Kidney (tissue), 14 donors: ENCODE results near the gene MUC15. TPM values are rescaled to one million over a fixed set of nuclear protein-coding genes. Genes with fewer than 3 reads are reported as not detected.

Experiments
- DNase-seq, 5 donors: peaks; one replicate each; pipeline ENCODE4 v3.0.0-alpha.2; 2013 to 2020
- FAIRE-seq: peaks from 2 replicates; lab custom pipeline; 2012; peaks lifted over from hg19 to GRCh38; lab: Jason Lieb, UNC
- H3K27ac ChIP-seq, 2 donors: one replicate each; pipeline ENCODE4 v1.7.0; 2013; ENCODE audit warnings: low read depth in 2 of 2, low read length in 2 of 2, inconsistent platforms in 1 of 2
- H3K27me3 ChIP-seq: one replicate; pipeline ENCODE4 v1.7.1; 2013; ENCODE audit warnings: low read length, inconsistent platforms; ENCODE audit not compliant: control insufficient read depth, insufficient read depth
- H3K36me3 ChIP-seq, 3 donors: one replicate each; pipeline versions ENCODE4 v1.7.0 to v1.7.1; 2013; ENCODE audit warnings: low read length in 3 of 3, control low read depth in 1 of 3, inconsistent platforms in 1 of 3; ENCODE audit not compliant: insufficient read depth in 3 of 3, control insufficient read depth in 2 of 3
- H3K4me1 ChIP-seq, 3 donors: one replicate each; pipeline versions ENCODE4 v1.7.0 to v1.7.1; 2013; ENCODE audit warnings: low read length in 3 of 3, inconsistent platforms in 1 of 3, low read depth in 1 of 3; ENCODE audit not compliant: control insufficient read depth in 2 of 3, insufficient read depth in 2 of 3
- H3K4me3 ChIP-seq, 3 donors: one replicate each; pipeline versions ENCODE4 v1.7.0 to v1.8.1; 2013; ENCODE audit warnings: low read length in 3 of 3, control low read depth in 1 of 3, inconsistent platforms in 1 of 3
- H3K9ac ChIP-seq, 3 donors: one replicate each; pipeline versions ENCODE4 v1.7.0 to v1.7.1; 2013; ENCODE audit warnings: low read length in 3 of 3, control low read depth in 1 of 3, inconsistent platforms in 1 of 3
- H3K9me3 ChIP-seq, 3 donors: one replicate each; pipeline versions ENCODE4 v1.7.0 to v1.7.1; 2013; ENCODE audit warnings: low read length in 3 of 3, control low read depth in 1 of 3, inconsistent platforms in 1 of 3; ENCODE audit not compliant: control insufficient read depth in 2 of 3, insufficient read depth in 1 of 3
- intact Hi-C: fragments of 100-400 bp; cut with DNase I; formaldehyde crosslinking; loops from one replicate; pipeline ENCODE4 v1.11.1; 2022
- polyA plus RNA-seq: library from polyadenylated mRNA; stranded (reverse); fragments of 350-450 nt; fragmentation: Illumina TruSeq; extraction: RNeasy Lipid Tissue Mini Kit (QIAGEN cat#74804); gene quantifications from one replicate; pipeline ENCODE4 v1.2.3, GENCODE V29; 2014; ENCODE audit warnings: low read depth, low replicate concordance; ENCODE audit not compliant: insufficient read depth
- total RNA-seq: library from RNA; stranded (reverse); fragmentation: NEBNext Ultra II Directional; extraction: Animal tissue kit (Norgen Biotek cat#: 25700); gene quantifications from one replicate; pipeline ENCODE4 v1.2.1, GENCODE V29; 2021
- TF ChIP-seq, protein P1 (sequence below): IDR thresholded peaks from 3 replicates; pipeline ENCODE4 v1.5.1; 2012; ENCODE audit warnings: mild to moderate bottlenecking, moderate library complexity, borderline replicate concordance; ENCODE audit not compliant: insufficient read depth; ENCODE audit errors: extremely low read depth
- donor health status: control.
- donor health status: control.
- donor health status: control.
- donor health status: control.
- donor health status: control.
- donor health status: DM: yes; HTN: yes; CAD: no.
- donor health status: Normal renal cell carcinoma (clear cell type).

MUC15 gene
- total and polyA plus RNA-seq, 2 donors from 2014 or later: 10.1 to 18.3 TPM

DNA sequence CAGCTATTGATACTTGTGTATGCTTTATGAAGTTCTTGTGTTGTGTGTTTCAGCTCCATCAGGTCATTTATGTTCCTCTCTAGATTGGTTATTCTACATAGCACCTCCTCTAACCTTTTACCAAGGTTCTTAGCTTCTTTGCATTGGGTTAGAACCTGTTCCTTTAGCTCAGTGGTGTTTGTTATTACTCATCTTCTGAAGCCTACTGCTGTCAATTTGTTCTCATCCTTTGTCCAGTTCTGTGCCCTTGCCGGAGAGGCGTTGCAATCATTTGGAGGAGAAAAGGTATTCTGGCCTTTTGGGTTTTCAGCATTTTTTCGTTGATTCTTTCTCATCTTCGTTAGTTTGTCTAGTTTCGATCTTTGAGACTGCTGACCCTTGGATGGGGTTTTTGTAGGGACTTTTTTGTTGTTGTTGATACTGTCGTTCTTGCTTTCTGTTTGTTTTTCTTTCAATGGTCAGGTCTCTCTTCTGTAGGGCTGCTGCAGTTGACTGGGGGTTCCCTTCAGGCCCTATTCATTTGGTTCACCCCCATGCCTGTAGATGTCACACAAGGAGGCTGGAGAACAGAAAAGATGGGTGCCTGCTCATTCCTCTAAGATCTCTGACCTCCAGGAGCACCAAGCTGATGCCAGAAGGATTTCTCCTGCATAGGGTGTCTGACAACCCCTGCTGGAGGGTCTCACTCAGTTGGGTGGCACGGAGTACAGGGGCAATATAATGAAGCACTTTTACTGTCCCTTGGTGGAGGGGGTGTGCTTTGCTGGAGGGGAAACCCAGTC lies 35.9 kb upstream of the MUC15 start:
- Histone ChIP-seq H3K9me3 (no peaks in the 10 kb centered on the region), H3K4me3 (no peak overlapping the region), H3K27me3 (no peaks in the 10 kb centered on the region), H3K9ac (no peak overlapping the region), H3K4me1 (no peaks in the 10 kb centered on the region), H3K27ac (no peak overlapping the region), H3K36me3 (no peaks in the 10 kb centered on the region)
- DNase-seq (no peak), FAIRE-seq (no peak)
- intact Hi-C loops: no loop called here
- TF ChIP-seq, protein P1, sequence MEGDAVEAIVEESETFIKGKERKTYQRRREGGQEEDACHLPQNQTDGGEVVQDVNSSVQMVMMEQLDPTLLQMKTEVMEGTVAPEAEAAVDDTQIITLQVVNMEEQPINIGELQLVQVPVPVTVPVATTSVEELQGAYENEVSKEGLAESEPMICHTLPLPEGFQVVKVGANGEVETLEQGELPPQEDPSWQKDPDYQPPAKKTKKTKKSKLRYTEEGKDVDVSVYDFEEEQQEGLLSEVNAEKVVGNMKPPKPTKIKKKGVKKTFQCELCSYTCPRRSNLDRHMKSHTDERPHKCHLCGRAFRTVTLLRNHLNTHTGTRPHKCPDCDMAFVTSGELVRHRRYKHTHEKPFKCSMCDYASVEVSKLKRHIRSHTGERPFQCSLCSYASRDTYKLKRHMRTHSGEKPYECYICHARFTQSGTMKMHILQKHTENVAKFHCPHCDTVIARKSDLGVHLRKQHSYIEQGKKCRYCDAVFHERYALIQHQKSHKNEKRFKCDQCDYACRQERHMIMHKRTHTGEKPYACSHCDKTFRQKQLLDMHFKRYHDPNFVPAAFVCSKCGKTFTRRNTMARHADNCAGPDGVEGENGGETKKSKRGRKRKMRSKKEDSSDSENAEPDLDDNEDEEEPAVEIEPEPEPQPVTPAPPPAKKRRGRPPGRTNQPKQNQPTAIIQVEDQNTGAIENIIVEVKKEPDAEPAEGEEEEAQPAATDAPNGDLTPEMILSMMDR: no peak

DNA sequence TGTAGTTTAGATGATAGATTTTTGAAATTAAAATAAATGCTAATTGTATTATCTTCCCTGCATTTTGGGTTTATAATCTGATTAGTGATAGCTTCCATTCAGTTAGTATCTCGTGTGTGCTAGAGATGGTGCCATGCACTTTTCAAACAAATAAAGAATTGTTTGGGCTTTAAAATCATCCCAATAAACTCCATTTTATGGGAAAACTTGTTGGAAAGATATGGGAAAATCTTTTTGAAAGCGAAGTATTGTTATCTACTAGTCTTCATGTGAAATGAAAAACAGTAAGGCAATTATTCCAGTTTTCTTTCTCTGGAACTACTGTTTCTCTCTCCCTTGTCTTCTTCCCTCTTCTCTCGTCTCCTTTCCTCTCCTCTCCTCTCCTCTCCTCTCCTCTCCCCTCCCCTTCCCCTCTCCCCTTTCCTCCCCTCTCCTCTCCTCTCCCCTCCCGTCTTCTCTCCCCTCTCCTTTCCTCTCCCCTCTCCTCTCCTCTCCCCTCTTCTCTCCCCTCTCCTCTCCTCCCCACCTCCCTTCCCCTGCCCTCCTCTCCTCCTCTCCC lies 27.9 kb upstream of the MUC15 start:
- Histone ChIP-seq H3K9ac (no peak overlapping the region), H3K27ac (no peak overlapping the region), H3K9me3 (no peaks in the 10 kb centered on the region), H3K4me3 (no peak overlapping the region), H3K36me3 (no peaks in the 10 kb centered on the region), H3K27me3 (no peaks in the 10 kb centered on the region), H3K4me1 (no peaks in the 10 kb centered on the region)
- TF ChIP-seq, protein P1: no peak
- DNase-seq (no peak), FAIRE-seq (no peak)
- intact Hi-C loops: no loop called here

DNA sequence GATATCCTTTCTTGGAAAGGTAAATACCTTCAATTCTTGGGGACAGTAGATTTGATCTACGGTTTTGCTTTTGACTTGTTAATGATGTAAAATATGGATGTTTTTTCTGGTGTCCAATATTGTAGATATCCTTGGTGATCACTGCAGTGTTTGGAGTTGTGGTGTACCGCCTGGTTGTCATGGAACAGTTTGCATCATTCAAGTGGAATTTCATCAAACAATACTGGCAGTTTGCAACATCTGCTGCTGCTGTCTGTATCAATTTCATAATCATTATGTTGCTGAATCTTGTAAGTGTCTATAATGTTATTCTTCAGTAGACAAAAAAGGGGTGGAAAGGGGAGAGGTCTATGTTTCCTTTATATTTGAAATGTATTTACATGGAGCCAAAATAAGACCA lies 27.4 kb upstream of the MUC15 start:
- FAIRE-seq (no peak), DNase-seq (no peak)
- TF ChIP-seq, protein P1: no peak
- intact Hi-C loops: no loop called here
- H3K4me1 ChIP-seq: no peaks in the 10 kb centered on the region
- no peaks in the 10 kb centered on the region for H3K27me3 ChIP-seq
- no peak overlapping the region for H3K27ac ChIP-seq
- no peak overlapping the region for H3K9ac ChIP-seq
- no peak overlapping the region for H3K4me3 ChIP-seq
- H3K36me3 ChIP-seq: no peaks in the 10 kb centered on the region
- H3K9me3 ChIP-seq: no peaks in the 10 kb centered on the region
